RWPE2 (cell line): ENCODE measurements around the gene DCTN5.
"Not testable (repeated sequence)": the region's sequence is repeated elsewhere in the genome, so short reads cannot be mapped to it uniquely, and the experiment has no call there.

Experiments used
- ATAC-seq: fragments of 200-7000 bp; cut with Tn5 transposase; 3 replicates; pipeline ENCODE4 v1.9.1; 2021; ENCODE audit warnings: low read depth
- DNase-seq: peaks from one replicate; pipeline ENCODE4 v3.0.0-alpha.2; 2020; ENCODE audit warnings: low spot score
- H3K27ac ChIP-seq: fragments of 450-650 bp; 2 replicates; pipeline ENCODE4 v1.5.1; 2017; ENCODE audit warnings: mild to moderate bottlenecking; ENCODE audit not compliant: poor library complexity, severe bottlenecking
- H3K27me3 ChIP-seq: fragments of 250-450 bp; sonication (Bioruptor Pico); 2 replicates; pipeline ENCODE4 v1.5.1; 2021; ENCODE audit warnings: mild to moderate bottlenecking, moderate library complexity; ENCODE audit not compliant: insufficient read depth, poor library complexity, severe bottlenecking
- H3K36me3 ChIP-seq: fragments of 250-450 bp; sonication (Bioruptor Pico); 2 replicates; pipeline ENCODE4 v1.5.1; 2020; ENCODE audit warnings: low read depth, mild to moderate bottlenecking, moderate library complexity
- H3K4me1 ChIP-seq: fragments of 250-450 bp; sonication (Bioruptor Pico); 2 replicates; pipeline ENCODE4 v1.5.1; 2021; ENCODE audit warnings: mild to moderate bottlenecking, moderate library complexity; ENCODE audit not compliant: insufficient read depth, poor library complexity, severe bottlenecking
- H3K4me3 ChIP-seq: fragments of 250-450 bp; sonication (Bioruptor Pico); 2 replicates; pipeline ENCODE4 v1.5.1; 2021; ENCODE audit warnings: mild to moderate bottlenecking, moderate library complexity; ENCODE audit not compliant: severe bottlenecking
- H3K9me3 ChIP-seq: fragments of 250-450 bp; sonication (Bioruptor Pico); 2 replicates; pipeline ENCODE4 v1.5.1; 2021; ENCODE audit warnings: mild to moderate bottlenecking, moderate library complexity; ENCODE audit not compliant: severe bottlenecking
- TF ChIP-seq, protein P1 (sequence below): fragments of 450-650 bp; IDR thresholded peaks from one replicate; pipeline ENCODE4 v1.5.1; 2017; ENCODE audit warnings: mild to moderate bottlenecking, moderate library complexity; ENCODE audit not compliant: poor library complexity, severe bottlenecking

The DCTN5 gene

DNA sequence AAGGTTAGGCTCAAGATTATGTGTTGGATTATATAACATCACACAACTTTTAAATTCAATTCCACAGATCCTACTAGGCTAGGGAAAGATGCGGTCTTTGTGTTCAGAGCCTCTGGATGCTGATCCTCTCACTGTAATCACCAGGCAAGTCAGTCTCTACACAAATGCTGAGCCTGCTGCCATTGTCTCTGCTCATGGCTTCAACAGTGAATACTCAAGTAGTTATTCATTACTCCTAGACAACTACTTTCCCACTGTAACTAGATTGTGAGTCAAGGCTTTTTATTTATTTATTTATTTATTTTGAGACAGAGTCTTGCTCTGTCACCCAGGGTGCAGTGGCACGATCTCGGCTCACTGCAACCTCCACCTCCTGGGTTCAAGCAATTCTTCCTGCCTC lies 29.3 kb upstream of the DCTN5 start:
- Histone ChIP-seq H3K36me3 (peaks cover 84% of the 10 kb centered on the region), H3K4me3 (no peak overlapping the region), H3K4me1 (peaks cover 11% of the 10 kb centered on the region), H3K27me3 (no peaks in the 10 kb centered on the region), H3K27ac (no peak overlapping the region), H3K9me3 (no peaks in the 10 kb centered on the region)
- ATAC-seq = no peak
- no peak for DNase-seq
- TF ChIP-seq, protein P1, sequence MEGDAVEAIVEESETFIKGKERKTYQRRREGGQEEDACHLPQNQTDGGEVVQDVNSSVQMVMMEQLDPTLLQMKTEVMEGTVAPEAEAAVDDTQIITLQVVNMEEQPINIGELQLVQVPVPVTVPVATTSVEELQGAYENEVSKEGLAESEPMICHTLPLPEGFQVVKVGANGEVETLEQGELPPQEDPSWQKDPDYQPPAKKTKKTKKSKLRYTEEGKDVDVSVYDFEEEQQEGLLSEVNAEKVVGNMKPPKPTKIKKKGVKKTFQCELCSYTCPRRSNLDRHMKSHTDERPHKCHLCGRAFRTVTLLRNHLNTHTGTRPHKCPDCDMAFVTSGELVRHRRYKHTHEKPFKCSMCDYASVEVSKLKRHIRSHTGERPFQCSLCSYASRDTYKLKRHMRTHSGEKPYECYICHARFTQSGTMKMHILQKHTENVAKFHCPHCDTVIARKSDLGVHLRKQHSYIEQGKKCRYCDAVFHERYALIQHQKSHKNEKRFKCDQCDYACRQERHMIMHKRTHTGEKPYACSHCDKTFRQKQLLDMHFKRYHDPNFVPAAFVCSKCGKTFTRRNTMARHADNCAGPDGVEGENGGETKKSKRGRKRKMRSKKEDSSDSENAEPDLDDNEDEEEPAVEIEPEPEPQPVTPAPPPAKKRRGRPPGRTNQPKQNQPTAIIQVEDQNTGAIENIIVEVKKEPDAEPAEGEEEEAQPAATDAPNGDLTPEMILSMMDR = no peak

GRCh38 chr16:23615805-23616204 lies 25.5 kb upstream of the DCTN5 start:
- no peaks in the 10 kb centered on the region for H3K9me3 ChIP-seq
- TF ChIP-seq, protein P1 = no peak
- H3K27me3 ChIP-seq = no peaks in the 10 kb centered on the region
- peaks cover 89% of the 10 kb centered on the region for H3K36me3 ChIP-seq
- H3K4me1 ChIP-seq = no peaks in the 10 kb centered on the region
- ATAC-seq = no peak
- no peak for DNase-seq
- no peak overlapping the region for H3K4me3 ChIP-seq
- H3K27ac ChIP-seq = no peak overlapping the region

- Histone ChIP-seq H3K27ac (no peak overlapping the region), H3K4me1 (no peaks in the 10 kb centered on the region), H3K9me3 (no peaks in the 10 kb centered on the region), H3K4me3 (no peak overlapping the region), H3K27me3 (no peaks in the 10 kb centered on the region), H3K36me3 (peaks cover 95% of the 10 kb centered on the region)
- TF ChIP-seq, protein P1 = no peak
- no peak for DNase-seq
- ATAC-seq = no peak
These were observed 17.2 kb upstream of the DCTN5 start for GRCh38 chr16:23624092-23624491.

- DNase-seq (no peak), ATAC-seq (no peak)
- H3K27ac ChIP-seq = no peak overlapping the region
- H3K9me3 ChIP-seq = no peaks in the 10 kb centered on the region
- peaks cover 90% of the 10 kb centered on the region for H3K36me3 ChIP-seq
- TF ChIP-seq, protein P1 = no peak
- H3K27me3 ChIP-seq = no peaks in the 10 kb centered on the region
- H3K4me3 ChIP-seq = no peak overlapping the region
- no peaks in the 10 kb centered on the region for H3K4me1 ChIP-seq
These were observed 11.8 kb upstream of the DCTN5 start for GRCh38 chr16:23629516-23629915.

GRCh38 chr16:23631874-23632273 lies 9.4 kb upstream of the DCTN5 start:
- H3K36me3 ChIP-seq = peaks cover 90% of the 10 kb centered on the region
- not testable (repeated sequence) for H3K27me3 ChIP-seq, ATAC-seq, H3K27ac ChIP-seq, H3K4me1 ChIP-seq, H3K4me3 ChIP-seq, DNase-seq, H3K9me3 ChIP-seq
